Measurements from ENCODE around the gene PDE2A. TPM values are rescaled to one million over a fixed set of nuclear protein-coding genes. Genes with fewer than 3 reads are reported as not detected.

Gene PDE2A
- polyA plus RNA-seq, 1 donor, result 15.1 TPM

GRCh38 chr11:72616655-72617054, 57.6 kb downstream of the PDE2A start:
- Histone ChIP-seq H3K4me1 (ENCODE audit: control insufficient read depth, insufficient read depth, low read length) (peaks cover 10% of the 10 kb centered on the region), H3K27ac (ENCODE audit: low read length) (peak overlapping the region; percentile 42), H3K9me3 (ENCODE audit: control insufficient read depth, low read depth, low read length) (no peaks in the 10 kb centered on the region), H3K4me3 (ENCODE audit: low read length) (no peak overlapping the region), H3K27me3 (ENCODE audit: control insufficient read depth, insufficient read depth, low read length) (peaks cover 28% of the 10 kb centered on the region), H3K36me3 (ENCODE audit: control insufficient read depth, insufficient read depth, low read length) (no peaks in the 10 kb centered on the region)
- no CpG with 5 or more reads among the region's 4 CpGs for WGBS (ENCODE audit: insufficient coverage, low lambda C conversion rate)
- DNase-seq, result no peak

GRCh38 chr11:72615329-72615728, 58.9 kb downstream of the PDE2A start:
- no peak overlapping the region for H3K27ac ChIP-seq (ENCODE audit: low read length)
- H3K4me3 ChIP-seq (ENCODE audit: low read length), result no peak overlapping the region
- H3K27me3 ChIP-seq (ENCODE audit: control insufficient read depth, insufficient read depth, low read length), result peaks cover 26% of the 10 kb centered on the region
- no peaks in the 10 kb centered on the region for H3K36me3 ChIP-seq (ENCODE audit: control insufficient read depth, insufficient read depth, low read length)
- no peaks in the 10 kb centered on the region for H3K9me3 ChIP-seq (ENCODE audit: control insufficient read depth, low read depth, low read length)
- peaks cover 10% of the 10 kb centered on the region for H3K4me1 ChIP-seq (ENCODE audit: control insufficient read depth, insufficient read depth, low read length)
- WGBS (ENCODE audit: insufficient coverage, low lambda C conversion rate), result no CpG with 5 or more reads among the region's 3 CpGs
- no peak for DNase-seq

GRCh38 chr11:72614381-72614780, 59.8 kb downstream of the PDE2A start:
- H3K4me3 ChIP-seq (ENCODE audit: low read length), result no peak overlapping the region
- no peaks in the 10 kb centered on the region for H3K36me3 ChIP-seq (ENCODE audit: control insufficient read depth, insufficient read depth, low read length)
- H3K27me3 ChIP-seq (ENCODE audit: control insufficient read depth, insufficient read depth, low read length), result peaks cover 28% of the 10 kb centered on the region
- peaks cover 10% of the 10 kb centered on the region for H3K4me1 ChIP-seq (ENCODE audit: control insufficient read depth, insufficient read depth, low read length)
- DNase-seq, result no peak
- no peak overlapping the region for H3K27ac ChIP-seq (ENCODE audit: low read length)
- no CpG with 5 or more reads among the region's 6 CpGs for WGBS (ENCODE audit: insufficient coverage, low lambda C conversion rate)
- H3K9me3 ChIP-seq (ENCODE audit: control insufficient read depth, low read depth, low read length), result no peaks in the 10 kb centered on the region

DNA sequence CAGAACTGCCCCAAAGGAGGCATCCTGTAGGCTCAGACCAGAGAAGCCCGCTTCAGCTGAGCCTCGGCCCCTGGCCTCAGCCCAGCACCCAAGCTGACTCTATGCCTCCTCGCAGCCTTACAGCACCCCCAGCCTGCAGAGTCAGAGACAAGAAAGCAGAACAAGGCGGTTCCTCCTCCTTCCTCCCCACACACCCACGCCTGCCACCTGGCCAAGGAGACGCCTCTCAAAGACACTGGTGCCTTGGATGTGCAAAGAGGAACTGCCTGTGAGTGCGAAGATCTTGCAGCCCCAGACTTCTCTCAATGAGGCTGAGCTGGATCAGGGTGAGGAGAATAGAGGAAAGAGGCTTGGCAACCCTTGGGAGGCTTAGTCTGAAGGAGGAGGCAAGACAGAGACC, 60.2 kb downstream of the PDE2A start:
- H3K27me3 ChIP-seq (ENCODE audit: control insufficient read depth, insufficient read depth, low read length), result peaks cover 28% of the 10 kb centered on the region
- H3K4me1 ChIP-seq (ENCODE audit: control insufficient read depth, insufficient read depth, low read length), result peaks cover 10% of the 10 kb centered on the region
- no peak for DNase-seq
- no peaks in the 10 kb centered on the region for H3K9me3 ChIP-seq (ENCODE audit: control insufficient read depth, low read depth, low read length)
- WGBS (ENCODE audit: insufficient coverage, low lambda C conversion rate), result no CpG with 5 or more reads among the region's 7 CpGs
- H3K27ac ChIP-seq (ENCODE audit: low read length), result no peak overlapping the region
- no peaks in the 10 kb centered on the region for H3K36me3 ChIP-seq (ENCODE audit: control insufficient read depth, insufficient read depth, low read length)
- no peak overlapping the region for H3K4me3 ChIP-seq (ENCODE audit: low read length)

DNA sequence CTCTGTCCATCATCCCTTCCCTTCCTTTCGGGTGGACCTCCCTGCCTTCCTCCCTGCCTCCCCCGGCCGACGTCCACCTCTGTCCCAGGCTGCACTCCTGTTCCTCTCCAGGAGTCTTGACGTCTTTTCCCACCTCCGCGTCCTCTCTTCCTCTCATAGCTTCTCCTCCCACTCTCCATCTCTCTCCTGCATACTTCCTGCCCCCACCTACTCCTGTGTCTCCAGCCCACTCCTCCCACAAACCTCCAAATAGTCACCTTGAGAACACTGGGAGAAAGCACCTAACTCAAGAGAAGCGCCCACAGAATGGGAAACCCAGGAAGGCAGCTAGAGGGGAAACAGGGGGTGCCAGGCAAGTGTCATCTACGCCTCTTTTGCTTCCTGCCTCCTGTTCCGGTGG, 60.8 kb downstream of the PDE2A start:
- Histone ChIP-seq H3K4me1 (ENCODE audit: control insufficient read depth, insufficient read depth, low read length) (peaks cover 8% of the 10 kb centered on the region), H3K27me3 (ENCODE audit: control insufficient read depth, insufficient read depth, low read length) (peaks cover 28% of the 10 kb centered on the region), H3K27ac (ENCODE audit: low read length) (no peak overlapping the region), H3K4me3 (ENCODE audit: low read length) (no peak overlapping the region), H3K9me3 (ENCODE audit: control insufficient read depth, low read depth, low read length) (no peaks in the 10 kb centered on the region), H3K36me3 (ENCODE audit: control insufficient read depth, insufficient read depth, low read length) (no peaks in the 10 kb centered on the region)
- 94% methylated on average over 3 of the region's 10 CpGs for WGBS (ENCODE audit: insufficient coverage, low lambda C conversion rate)
- no peak for DNase-seq

GRCh38 chr11:72609476-72609875, 64.7 kb downstream of the PDE2A start:
- no peak overlapping the region for H3K27ac ChIP-seq (ENCODE audit: low read length)
- no peak for DNase-seq
- H3K27me3 ChIP-seq (ENCODE audit: control insufficient read depth, insufficient read depth, low read length), result peaks cover 14% of the 10 kb centered on the region
- no peaks in the 10 kb centered on the region for H3K4me1 ChIP-seq (ENCODE audit: control insufficient read depth, insufficient read depth, low read length)
- no peaks in the 10 kb centered on the region for H3K36me3 ChIP-seq (ENCODE audit: control insufficient read depth, insufficient read depth, low read length)
- no peaks in the 10 kb centered on the region for H3K9me3 ChIP-seq (ENCODE audit: control insufficient read depth, low read depth, low read length)
- H3K4me3 ChIP-seq (ENCODE audit: low read length), result no peak overlapping the region
- WGBS (ENCODE audit: insufficient coverage, low lambda C conversion rate), result no CpG with 5 or more reads among the region's 8 CpGs

DNA sequence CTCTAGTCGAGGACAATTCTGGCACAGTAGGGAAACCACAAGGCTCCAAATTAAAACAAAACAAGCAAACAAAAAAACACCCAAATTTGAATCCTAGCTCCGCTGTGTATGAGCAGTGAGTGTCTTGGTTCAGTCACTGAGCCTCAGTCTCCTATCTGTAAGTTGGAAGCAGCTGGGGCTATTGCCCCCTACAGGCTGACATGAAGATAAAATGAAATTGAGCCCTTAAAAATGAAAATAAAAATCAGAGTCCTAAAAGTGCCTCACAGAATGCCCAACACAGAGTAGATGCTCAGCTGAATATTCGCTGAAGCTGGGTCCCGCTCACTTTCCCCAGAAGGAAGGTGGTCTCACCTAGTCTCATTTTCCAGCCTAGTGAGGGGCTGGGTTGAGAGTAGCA, 65.2 kb downstream of the PDE2A start:
- no CpG with 5 or more reads among the region's 4 CpGs for WGBS (ENCODE audit: insufficient coverage, low lambda C conversion rate)
- no peaks in the 10 kb centered on the region for H3K36me3 ChIP-seq (ENCODE audit: control insufficient read depth, insufficient read depth, low read length)
- H3K9me3 ChIP-seq (ENCODE audit: control insufficient read depth, low read depth, low read length), result no peaks in the 10 kb centered on the region
- no peak overlapping the region for H3K27ac ChIP-seq (ENCODE audit: low read length)
- peaks cover 11% of the 10 kb centered on the region for H3K27me3 ChIP-seq (ENCODE audit: control insufficient read depth, insufficient read depth, low read length)
- DNase-seq, result no peak
- no peak overlapping the region for H3K4me3 ChIP-seq (ENCODE audit: low read length)
- no peaks in the 10 kb centered on the region for H3K4me1 ChIP-seq (ENCODE audit: control insufficient read depth, insufficient read depth, low read length)

- no peaks in the 10 kb centered on the region for H3K36me3 ChIP-seq (ENCODE audit: control insufficient read depth, insufficient read depth, low read length)
- no peak for DNase-seq
- no CpG with 5 or more reads among the region's 2 CpGs for WGBS (ENCODE audit: insufficient coverage, low lambda C conversion rate)
- H3K4me1 ChIP-seq (ENCODE audit: control insufficient read depth, insufficient read depth, low read length), result no peaks in the 10 kb centered on the region
- H3K9me3 ChIP-seq (ENCODE audit: control insufficient read depth, low read depth, low read length), result no peaks in the 10 kb centered on the region
- no peak overlapping the region for H3K27ac ChIP-seq (ENCODE audit: low read length)
- H3K4me3 ChIP-seq (ENCODE audit: low read length), result no peak overlapping the region
- H3K27me3 ChIP-seq (ENCODE audit: control insufficient read depth, insufficient read depth, low read length), result peaks cover 7% of the 10 kb centered on the region
Observed at GRCh38 chr11:72607496-72607895, 66.7 kb downstream of the PDE2A start.

- no peak overlapping the region for H3K27ac ChIP-seq (ENCODE audit: low read length)
- no CpG with 5 or more reads among the region's 13 CpGs for WGBS (ENCODE audit: insufficient coverage, low lambda C conversion rate)
Observed at GRCh38 chr11:72606748-72607468, 67.3 kb downstream of the PDE2A start.

GRCh38 chr11:72605973-72606747, 68.1 kb downstream of the PDE2A start:
- no peak for DNase-seq
- H3K36me3 ChIP-seq (ENCODE audit: control insufficient read depth, insufficient read depth, low read length), result no peaks in the 10 kb centered on the region
- no CpG with 5 or more reads among the region's 13 CpGs for WGBS (ENCODE audit: insufficient coverage, low lambda C conversion rate)
- H3K27ac ChIP-seq (ENCODE audit: low read length), result no peak overlapping the region
- H3K4me1 ChIP-seq (ENCODE audit: control insufficient read depth, insufficient read depth, low read length), result peaks cover 7% of the 10 kb centered on the region
- H3K27me3 ChIP-seq (ENCODE audit: control insufficient read depth, insufficient read depth, low read length), result peaks cover 5% of the 10 kb centered on the region
- H3K9me3 ChIP-seq (ENCODE audit: control insufficient read depth, low read depth, low read length), result no peaks in the 10 kb centered on the region
- no peak overlapping the region for H3K4me3 ChIP-seq (ENCODE audit: low read length)

More at GRCh38 chr11:72606748-72607468, 67.3 kb downstream of the PDE2A start:
- Histone ChIP-seq H3K36me3 (ENCODE audit: control insufficient read depth, insufficient read depth, low read length) (no peaks in the 10 kb centered on the region), H3K4me3 (ENCODE audit: low read length) (no peak overlapping the region), H3K9me3 (ENCODE audit: control insufficient read depth, low read depth, low read length) (no peaks in the 10 kb centered on the region), H3K4me1 (ENCODE audit: control insufficient read depth, insufficient read depth, low read length) (peaks cover 6% of the 10 kb centered on the region), H3K27me3 (ENCODE audit: control insufficient read depth, insufficient read depth, low read length) (peaks cover 7% of the 10 kb centered on the region)
- DNase-seq, result no peak

Measured in large intestine (tissue), 3 donors.